NB4 (cell line): Measurements from ENCODE around the gene ABCB1.

Experiments
- MYC ChIP-seq: IDR thresholded peaks from 2 replicates; pipeline ENCODE4 v1.6.1; 2011; ENCODE audit warnings: low read depth, low read length
- POLR2A ChIP-seq: IDR thresholded peaks from 2 replicates; pipeline ENCODE4 v1.6.1; 2011; ENCODE audit warnings: mild to moderate bottlenecking; ENCODE audit not compliant: insufficient read length; ENCODE audit errors: extremely low read depth
- TF ChIP-seq, protein P1 (sequence below): IDR thresholded peaks from one replicate; pipeline ENCODE4 v1.5.1; 2012; ENCODE audit warnings: low read depth, low read length
- TF ChIP-seq, protein P2 (sequence below): IDR thresholded peaks from 2 replicates; pipeline ENCODE4 v1.6.1; 2011; ENCODE audit warnings: low read depth, low read length

GRCh38 chr7:87543623-87544022 lies 57.1 kb downstream of the ABCB1 start:
- TF ChIP-seq, protein P1, sequence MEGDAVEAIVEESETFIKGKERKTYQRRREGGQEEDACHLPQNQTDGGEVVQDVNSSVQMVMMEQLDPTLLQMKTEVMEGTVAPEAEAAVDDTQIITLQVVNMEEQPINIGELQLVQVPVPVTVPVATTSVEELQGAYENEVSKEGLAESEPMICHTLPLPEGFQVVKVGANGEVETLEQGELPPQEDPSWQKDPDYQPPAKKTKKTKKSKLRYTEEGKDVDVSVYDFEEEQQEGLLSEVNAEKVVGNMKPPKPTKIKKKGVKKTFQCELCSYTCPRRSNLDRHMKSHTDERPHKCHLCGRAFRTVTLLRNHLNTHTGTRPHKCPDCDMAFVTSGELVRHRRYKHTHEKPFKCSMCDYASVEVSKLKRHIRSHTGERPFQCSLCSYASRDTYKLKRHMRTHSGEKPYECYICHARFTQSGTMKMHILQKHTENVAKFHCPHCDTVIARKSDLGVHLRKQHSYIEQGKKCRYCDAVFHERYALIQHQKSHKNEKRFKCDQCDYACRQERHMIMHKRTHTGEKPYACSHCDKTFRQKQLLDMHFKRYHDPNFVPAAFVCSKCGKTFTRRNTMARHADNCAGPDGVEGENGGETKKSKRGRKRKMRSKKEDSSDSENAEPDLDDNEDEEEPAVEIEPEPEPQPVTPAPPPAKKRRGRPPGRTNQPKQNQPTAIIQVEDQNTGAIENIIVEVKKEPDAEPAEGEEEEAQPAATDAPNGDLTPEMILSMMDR = no peak
- TF ChIP-seq POLR2A (no peak), MYC (no peak)
- TF ChIP-seq, protein P2, sequence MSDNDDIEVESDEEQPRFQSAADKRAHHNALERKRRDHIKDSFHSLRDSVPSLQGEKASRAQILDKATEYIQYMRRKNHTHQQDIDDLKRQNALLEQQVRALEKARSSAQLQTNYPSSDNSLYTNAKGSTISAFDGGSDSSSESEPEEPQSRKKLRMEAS = no peak
